K562 (cell line): ENCODE results near the gene PIK3R5. TPM values are rescaled to one million over a fixed set of nuclear protein-coding genes. Genes with fewer than 3 reads are reported as not detected.

Experiments
- ATAC-seq: fragments of 200-7000 bp; cut with Tn5 transposase; 3 replicates; pipeline ENCODE4 v1.9.1; 2020; ENCODE audit warnings: moderate library complexity
- BruUV-seq: library from RNA; stranded (reverse); fragments of 400-500 nt; replicated peaks from 2 replicates; lab custom pipeline; 2021; lab: Mats Ljungman, UMichigan
- CTCF ChIA-PET: fragments of 300-600 bp; formaldehyde crosslinking; extraction: SDS; loops from one replicate; lab custom pipeline; 2021; ENCODE audit warnings: low intra/inter-chr PET ratio; lab: Yijun Ruan, JAX
- POLR2A ChIA-PET: fragments of 300-600, 350-650 bp; sonication (Branson Sonifier 250); formaldehyde crosslinking; extraction: SDS; loops from one replicate; lab custom pipeline; 2021; ENCODE audit warnings: antibody characterized with exemption, inconsistent platforms; lab: Yijun Ruan, JAX
- DNase-seq, 4 experiments: peaks; one replicate each; pipeline versions ENCODE4 v3.0.0 to v3.0.0-alpha.2; 2011 to 2018; ENCODE audit warnings: low spot score in 3 of 4, mixed read lengths in 3 of 4; ENCODE audit errors: extremely low read depth in 1 of 4
- FAIRE-seq: peaks from 2 replicates; lab custom pipeline; 2011; peaks lifted over from hg19 to GRCh38; lab: Jason Lieb, UNC
- H2AFZ ChIP-seq: 2 replicates; pipeline ENCODE4 v1.6.0; 2011; ENCODE audit warnings: low read depth, low read length, control low read depth, inconsistent platforms
- H3K27ac ChIP-seq: fragments of 200-600 bp; 3 replicates; pipeline ENCODE4 v1.8.0; 2011; ENCODE audit warnings: low read depth, mild to moderate bottlenecking, control low read depth, inconsistent platforms, low read length, moderate library complexity, mixed read lengths; ENCODE audit errors: extremely low read depth
- H3K27me3 ChIP-seq, 2 experiments: fragments of 300-600 bp in 1 of 2; 2 replicates in 1 of 2; 3 replicates in 1 of 2; pipeline versions ENCODE4 v1.6.0 to v1.8.0; 2011; ENCODE audit warnings: inconsistent platforms in 2 of 2, low read length in 2 of 2, mild to moderate bottlenecking in 1 of 2, mixed read lengths in 1 of 2, moderate library complexity in 1 of 2; ENCODE audit not compliant: control insufficient read depth in 2 of 2, insufficient read depth in 2 of 2
- H3K36me3 ChIP-seq: fragments of 300-600 bp; 3 replicates; pipeline ENCODE4 v1.8.0; 2011; ENCODE audit warnings: mild to moderate bottlenecking, low read length, inconsistent platforms; ENCODE audit not compliant: control insufficient read depth, insufficient read depth
- H3K4me1 ChIP-seq, 2 experiments: fragments of 200-600 bp in 1 of 2; replicated peaks in 1 of 2; 2 replicates in 1 of 2; 3 replicates in 1 of 2; pipeline versions ENCODE4 v1.5.1 to v1.8.0; 2011; ENCODE audit warnings: inconsistent platforms in 2 of 2, low read length in 2 of 2, mild to moderate bottlenecking in 1 of 2, mixed read lengths in 1 of 2, moderate library complexity in 1 of 2; ENCODE audit not compliant: control insufficient read depth in 2 of 2, insufficient read depth in 2 of 2
- H3K4me2 ChIP-seq: 2 replicates; pipeline ENCODE4 v1.6.1; 2011; ENCODE audit warnings: low read length, control low read depth, inconsistent platforms, mixed read lengths; ENCODE audit not compliant: insufficient read depth
- H3K4me3 ChIP-seq: fragments of 200-600 bp; sonication (generic), shearing (Covaris generic); 2 replicates; pipeline ENCODE4 v1.5.1; 2016; ENCODE audit warnings: control low read depth, inconsistent platforms
- H3K79me2 ChIP-seq: fragments of 200-600 bp; 3 replicates; pipeline ENCODE4 v1.8.0; 2011; ENCODE audit warnings: low read length, inconsistent platforms; ENCODE audit not compliant: control insufficient read depth, insufficient read depth
- H3K9ac ChIP-seq, 2 experiments: 2 replicates each; pipeline versions ENCODE4 v1.6.0 to v1.6.1; 2011; ENCODE audit warnings: low read depth in 2 of 2, low read length in 2 of 2, control low read depth in 1 of 2, inconsistent platforms in 1 of 2, mild to moderate bottlenecking in 1 of 2, mixed read lengths in 1 of 2; ENCODE audit not compliant: insufficient read depth in 1 of 2
- H3K9me1 ChIP-seq: one replicate; pipeline ENCODE4 v1.6.0; 2011; ENCODE audit warnings: inconsistent platforms, mild to moderate bottlenecking, low read length, moderate library complexity; ENCODE audit not compliant: control insufficient read depth, insufficient read depth
- H3K9me3 ChIP-seq: replicated peaks from 2 replicates; pipeline ENCODE4 v1.5.1; 2011; ENCODE audit warnings: low read depth, low read length, inconsistent platforms; ENCODE audit not compliant: control insufficient read depth, insufficient read depth
- H4K20me1 ChIP-seq: replicated peaks from 2 replicates; pipeline ENCODE4 v1.6.1; 2011; ENCODE audit warnings: low read length, inconsistent platforms, mixed read lengths; ENCODE audit not compliant: control insufficient read depth, insufficient read depth
- DPF2 ChIP-seq: fragments of 450-650 bp; IDR thresholded peaks from 2 replicates; pipeline ENCODE4 v1.6.1; 2016
- EZH2 ChIP-seq: IDR thresholded peaks from 2 replicates; pipeline ENCODE4 v1.6.1; 2012; ENCODE audit warnings: low read depth, mild to moderate bottlenecking, inconsistent platforms, low read length, borderline replicate concordance
- FOXM1 ChIP-seq, 2 experiments: fragments of 450-650 bp in 1 of 2; sonication (generic) in 1 of 2; formaldehyde crosslinking in 1 of 2; IDR thresholded peaks; 2 replicates each; pipeline versions ENCODE4 v1.6.1 to v1.9.0; 2017 to 2022; ENCODE audit warnings: low read depth in 2 of 2, mild to moderate bottlenecking in 2 of 2, missing genetic modification reagents in 1 of 2, moderate library complexity in 1 of 2
- HLTF ChIP-seq: fragments of 450-650 bp; IDR thresholded peaks from 2 replicates; pipeline ENCODE4 v1.6.1; 2016
- MXI1 ChIP-seq: IDR thresholded peaks from 2 replicates; pipeline ENCODE4 v1.6.1; 2011; ENCODE audit warnings: low read depth, mild to moderate bottlenecking, improper control_type of control experiment, low read length
- POLR2G ChIP-seq: fragments of 200-400 bp; formaldehyde crosslinking; IDR thresholded peaks from 2 replicates; pipeline ENCODE4 v1.6.1; 2017; ENCODE audit warnings: low read depth, mild to moderate bottlenecking, antibody characterized with exemption, low read length, moderate library complexity
- TAF15 ChIP-seq: fragments of 200-400 bp; formaldehyde crosslinking; IDR thresholded peaks from 2 replicates; pipeline ENCODE4 v1.6.1; 2017; ENCODE audit warnings: mild to moderate bottlenecking, low read depth, low read length, moderate library complexity
- WGBS: fragments of 100-300 bp; shearing (Covaris generic); methylation state at CpG from one replicate; pipeline ENCODE4 v1.1.6; 2016; ENCODE audit warnings: low coverage, mixed read lengths; ENCODE audit not compliant: insufficient coverage; ENCODE audit errors: missing lambda C conversion rate; 5-methylcytosine and 5-hydroxymethylcytosine counted together
- in situ Hi-C: fragments of 300-500 bp; cut with MboI; formaldehyde crosslinking; loops from 4 replicates; pipeline ENCODE4 v1.15.0; 2018; ENCODE audit warnings: inconsistent platforms, mixed read lengths
- intact Hi-C: fragments of 100-400 bp; cut with micrococcal nuclease; formaldehyde crosslinking; loops from 2 replicates; pipeline ENCODE4 v1.14.2; 2022
- polyA plus RNA-seq, 8 experiments: library from polyadenylated mRNA; depleted of rRNA in 4 of 8; stranded (reverse) in 5 of 8; unstranded in 3 of 8; fragments of >200 nt; fragmentation: Nextera tagmentation in 2 of 8; fragmentation: Illumina TruSeq in 1 of 8; extraction: Ambion mirVana in 2 of 8; extraction: Trizol in 1 of 8; gene quantifications; 2 replicates each; pipeline versions ENCODE4 v1.2.1 to v1.2.3, GENCODE V29; 2011 to 2014; ENCODE audit warnings: inconsistent platforms in 1 of 8, missing spikeins in 1 of 8
- total RNA-seq, 7 experiments: library from RNA; depleted of rRNA in 6 of 7; stranded (reverse); fragments of >200 nt in 6 of 7; fragmentation: Illumina TruSeq in 2 of 7; extraction: Trizol in 2 of 7; gene quantifications; 2 replicates each; pipeline versions ENCODE4 v1.2.1 to v1.2.3, GENCODE V29; 2011 to 2021; ENCODE audit warnings: low replicate concordance in 1 of 7
- TF ChIP-seq, protein P1 (sequence below): fragments of 450-650 bp; IDR thresholded peaks from 2 replicates; pipeline ENCODE4 v1.6.1; 2016; ENCODE audit warnings: borderline replicate concordance
- TF ChIP-seq, protein P2 (sequence below): sonication (generic); formaldehyde crosslinking; IDR thresholded peaks from 2 replicates; pipeline ENCODE4 v1.8.0; 2023; ENCODE audit warnings: missing genetic modification reagents, mild to moderate bottlenecking, borderline replicate concordance

Gene PIK3R5
- total and polyA plus RNA-seq, 9 of the 15 experiments (the other 6 are each of a cell fraction or from before 2014, with no cell fraction given), result 0.01 to 0.38 TPM; not detected in 7

DNA sequence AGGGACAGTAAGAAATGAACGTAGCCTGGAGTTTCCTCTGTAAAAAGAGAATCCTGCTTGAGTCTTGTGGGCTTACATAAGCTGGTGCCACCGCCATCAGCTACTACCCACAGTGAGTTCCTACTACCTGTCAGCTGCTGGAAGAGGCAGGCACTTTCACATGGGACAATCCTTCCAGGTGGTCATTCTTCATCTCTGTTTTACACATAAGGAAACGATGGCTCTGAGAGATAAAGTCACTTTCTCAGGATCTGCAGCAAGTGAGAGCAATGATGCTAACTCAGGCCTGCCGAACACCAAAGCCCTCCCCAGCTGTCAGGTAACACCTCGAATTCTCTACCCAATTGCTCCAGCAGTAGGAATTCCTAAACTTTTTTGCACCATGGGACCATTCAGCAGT lies 26.6 kb downstream of the PIK3R5 start (continued):
- TF ChIP-seq, protein P1, sequence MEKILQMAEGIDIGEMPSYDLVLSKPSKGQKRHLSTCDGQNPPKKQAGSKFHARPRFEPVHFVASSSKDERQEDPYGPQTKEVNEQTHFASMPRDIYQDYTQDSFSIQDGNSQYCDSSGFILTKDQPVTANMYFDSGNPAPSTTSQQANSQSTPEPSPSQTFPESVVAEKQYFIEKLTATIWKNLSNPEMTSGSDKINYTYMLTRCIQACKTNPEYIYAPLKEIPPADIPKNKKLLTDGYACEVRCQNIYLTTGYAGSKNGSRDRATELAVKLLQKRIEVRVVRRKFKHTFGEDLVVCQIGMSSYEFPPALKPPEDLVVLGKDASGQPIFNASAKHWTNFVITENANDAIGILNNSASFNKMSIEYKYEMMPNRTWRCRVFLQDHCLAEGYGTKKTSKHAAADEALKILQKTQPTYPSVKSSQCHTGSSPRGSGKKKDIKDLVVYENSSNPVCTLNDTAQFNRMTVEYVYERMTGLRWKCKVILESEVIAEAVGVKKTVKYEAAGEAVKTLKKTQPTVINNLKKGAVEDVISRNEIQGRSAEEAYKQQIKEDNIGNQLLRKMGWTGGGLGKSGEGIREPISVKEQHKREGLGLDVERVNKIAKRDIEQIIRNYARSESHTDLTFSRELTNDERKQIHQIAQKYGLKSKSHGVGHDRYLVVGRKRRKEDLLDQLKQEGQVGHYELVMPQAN, result no peak
- TF ChIP-seq, all 486 proteins: peak for 0

DNA sequence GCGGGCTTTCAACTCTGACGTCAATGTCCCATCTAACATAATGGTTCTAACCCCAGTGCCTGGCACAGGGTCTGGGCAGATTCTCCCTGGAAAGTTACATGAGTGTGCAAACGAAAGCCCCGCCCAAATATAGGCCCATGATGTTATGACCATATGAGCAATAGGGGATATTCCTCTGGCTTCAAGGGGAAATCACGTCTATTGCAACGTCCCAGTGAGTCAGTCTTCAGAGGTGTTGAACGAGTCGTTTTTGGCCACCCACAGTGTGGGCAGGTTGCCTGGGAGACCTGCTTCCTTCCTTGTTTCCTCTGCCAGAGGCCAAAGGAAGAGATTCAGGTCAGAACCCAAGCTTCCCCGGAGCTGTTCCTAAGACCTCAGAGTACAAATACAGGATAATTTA lies 30.3 kb downstream of the PIK3R5 start:
- H4K20me1 ChIP-seq, result no peaks in the 10 kb centered on the region
- H3K4me2 ChIP-seq, result no peak overlapping the region
- 0% methylated on average over 9 of the region's 9 CpGs for WGBS
- POLR2A ChIA-PET, result no interaction called here
- no TSS peak for BruUV-seq
- CTCF ChIA-PET, result no interaction called here
- H3K9ac ChIP-seq, result no peak overlapping the region
- H3K36me3 ChIP-seq, result no peaks in the 10 kb centered on the region
- DNase-seq (no peak), ATAC-seq (no peak), FAIRE-seq (no peak)
- H3K79me2 ChIP-seq, result no peaks in the 10 kb centered on the region
- in situ Hi-C loops, result no loop called here
- H2AFZ ChIP-seq, result no peak overlapping the region
- H3K9me1 ChIP-seq, result no peaks in the 10 kb centered on the region
- no peaks in the 10 kb centered on the region for H3K27me3 ChIP-seq
- H3K27ac ChIP-seq, result no peak overlapping the region
- H3K4me3 ChIP-seq, result no peak overlapping the region
- H3K9me3 ChIP-seq, result no peaks in the 10 kb centered on the region
- H3K4me1 ChIP-seq, result no peaks in the 10 kb centered on the region
- intact Hi-C loops, result no loop called here
- TF ChIP-seq DPF2, result no peak
- no peak for TF ChIP-seq POLR2G
- no peak for TF ChIP-seq TAF15
- no peak for TF ChIP-seq MXI1
- no peak for TF ChIP-seq HLTF
- TF ChIP-seq EZH2, result no peak
- TF ChIP-seq FOXM1 (IDR thresholded peaks at IDR 0.05; ENCODE audit: low read depth), result no peak
- TF ChIP-seq FOXM1 (CRISPR knock-in tag; IDR thresholded peaks at IDR 0.05; ENCODE audit: low read depth), result no peak
- TF ChIP-seq, protein P2, sequence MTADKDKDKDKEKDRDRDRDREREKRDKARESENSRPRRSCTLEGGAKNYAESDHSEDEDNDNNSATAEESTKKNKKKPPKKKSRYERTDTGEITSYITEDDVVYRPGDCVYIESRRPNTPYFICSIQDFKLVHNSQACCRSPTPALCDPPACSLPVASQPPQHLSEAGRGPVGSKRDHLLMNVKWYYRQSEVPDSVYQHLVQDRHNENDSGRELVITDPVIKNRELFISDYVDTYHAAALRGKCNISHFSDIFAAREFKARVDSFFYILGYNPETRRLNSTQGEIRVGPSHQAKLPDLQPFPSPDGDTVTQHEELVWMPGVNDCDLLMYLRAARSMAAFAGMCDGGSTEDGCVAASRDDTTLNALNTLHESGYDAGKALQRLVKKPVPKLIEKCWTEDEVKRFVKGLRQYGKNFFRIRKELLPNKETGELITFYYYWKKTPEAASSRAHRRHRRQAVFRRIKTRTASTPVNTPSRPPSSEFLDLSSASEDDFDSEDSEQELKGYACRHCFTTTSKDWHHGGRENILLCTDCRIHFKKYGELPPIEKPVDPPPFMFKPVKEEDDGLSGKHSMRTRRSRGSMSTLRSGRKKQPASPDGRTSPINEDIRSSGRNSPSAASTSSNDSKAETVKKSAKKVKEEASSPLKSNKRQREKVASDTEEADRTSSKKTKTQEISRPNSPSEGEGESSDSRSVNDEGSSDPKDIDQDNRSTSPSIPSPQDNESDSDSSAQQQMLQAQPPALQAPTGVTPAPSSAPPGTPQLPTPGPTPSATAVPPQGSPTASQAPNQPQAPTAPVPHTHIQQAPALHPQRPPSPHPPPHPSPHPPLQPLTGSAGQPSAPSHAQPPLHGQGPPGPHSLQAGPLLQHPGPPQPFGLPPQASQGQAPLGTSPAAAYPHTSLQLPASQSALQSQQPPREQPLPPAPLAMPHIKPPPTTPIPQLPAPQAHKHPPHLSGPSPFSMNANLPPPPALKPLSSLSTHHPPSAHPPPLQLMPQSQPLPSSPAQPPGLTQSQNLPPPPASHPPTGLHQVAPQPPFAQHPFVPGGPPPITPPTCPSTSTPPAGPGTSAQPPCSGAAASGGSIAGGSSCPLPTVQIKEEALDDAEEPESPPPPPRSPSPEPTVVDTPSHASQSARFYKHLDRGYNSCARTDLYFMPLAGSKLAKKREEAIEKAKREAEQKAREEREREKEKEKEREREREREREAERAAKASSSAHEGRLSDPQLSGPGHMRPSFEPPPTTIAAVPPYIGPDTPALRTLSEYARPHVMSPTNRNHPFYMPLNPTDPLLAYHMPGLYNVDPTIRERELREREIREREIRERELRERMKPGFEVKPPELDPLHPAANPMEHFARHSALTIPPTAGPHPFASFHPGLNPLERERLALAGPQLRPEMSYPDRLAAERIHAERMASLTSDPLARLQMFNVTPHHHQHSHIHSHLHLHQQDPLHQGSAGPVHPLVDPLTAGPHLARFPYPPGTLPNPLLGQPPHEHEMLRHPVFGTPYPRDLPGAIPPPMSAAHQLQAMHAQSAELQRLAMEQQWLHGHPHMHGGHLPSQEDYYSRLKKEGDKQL (CRISPR knock-in tag), result no peak
